Gastroesophageal sphincter (tissue), 4 donors: ENCODE measurements around the gene WNT11. TPM values are rescaled to one million over a fixed set of nuclear protein-coding genes. Genes with fewer than 3 reads are reported as not detected.

Source experiments
- ATAC-seq: fragments of 150-250 bp; one replicate; pipeline ENCODE4 v1.9.1; 2016; ENCODE audit warnings: mild to moderate bottlenecking, moderate library complexity
- H3K27ac ChIP-seq, 4 donors: fragments of 200-600 bp; sonication (generic) in 3 of 4; 1 replicate in 3 of 4; 2 replicates in 1 of 4; pipeline ENCODE4 v1.5.1; 2016 to 2019
- H3K27me3 ChIP-seq: fragments of 200-600 bp; sonication (generic); one replicate; pipeline ENCODE4 v1.5.1; 2019
- H3K36me3 ChIP-seq, 2 donors: fragments of 200-600 bp; sonication (generic); one replicate each; pipeline ENCODE4 v1.5.1; 2019; ENCODE audit warnings: control low read depth in 1 of 2
- H3K4me1 ChIP-seq, 3 donors: fragments of 200-600 bp; sonication (generic); 1 replicate in 2 of 3; 2 replicates in 1 of 3; pipeline ENCODE4 v1.5.1; 2016 to 2019; ENCODE audit warnings: control low read depth in 2 of 3
- H3K4me3 ChIP-seq, 2 donors: fragments of 200-600 bp; sonication (generic); one replicate each; pipeline ENCODE4 v1.5.1; 2019; ENCODE audit warnings: mild to moderate bottlenecking in 1 of 2, moderate library complexity in 1 of 2
- H3K9me3 ChIP-seq, 3 donors: fragments of 200-600 bp; sonication (generic); one replicate each; pipeline ENCODE4 v1.5.1; 2017 to 2019; ENCODE audit warnings: control low read depth in 2 of 3
- CTCF ChIP-seq, 4 experiments: fragments of 200-600 bp in 2 of 4; fragments of 450-650 bp in 2 of 4; sonication (generic) in 1 of 4; IDR thresholded peaks; one replicate each; pipeline ENCODE4 v1.5.1; 2017 to 2019; ENCODE audit warnings: antibody characterized with exemption in 4 of 4, mild to moderate bottlenecking in 2 of 4, moderate library complexity in 2 of 4
- EP300 ChIP-seq: sonication (generic); formaldehyde crosslinking; IDR thresholded peaks from one replicate; pipeline ENCODE4 v1.6.1; 2017; ENCODE audit warnings: antibody characterized with exemption, mild to moderate bottlenecking
- POLR2A ChIP-seq, 2 donors: fragments of 450-650 bp; IDR thresholded peaks; one replicate each; pipeline ENCODE4 v1.6.1; 2017; ENCODE audit warnings: antibody characterized with exemption in 2 of 2, mild to moderate bottlenecking in 2 of 2, moderate library complexity in 1 of 2
- POLR2AphosphoS5 ChIP-seq: sonication (generic); formaldehyde crosslinking; IDR thresholded peaks from one replicate; pipeline ENCODE4 v1.6.1; 2017; ENCODE audit warnings: antibody characterized with exemption
- WGBS, 2 donors: methylation state at CpG; one replicate each; pipeline ENCODE4 v1.1.5; 2018; ENCODE audit warnings: low coverage in 1 of 2; 5-methylcytosine and 5-hydroxymethylcytosine counted together
- total RNA-seq, 4 donors: library from RNA; depleted of rRNA; stranded (reverse); fragments of >200 nt; gene quantifications; one replicate each; pipeline ENCODE4 v1.1.0, GENCODE V29; 2016

The WNT11 gene
- total RNA-seq, 4 donors from 2014 or later, result 2.5 to 17.1 (median 5.4) TPM

DNA sequence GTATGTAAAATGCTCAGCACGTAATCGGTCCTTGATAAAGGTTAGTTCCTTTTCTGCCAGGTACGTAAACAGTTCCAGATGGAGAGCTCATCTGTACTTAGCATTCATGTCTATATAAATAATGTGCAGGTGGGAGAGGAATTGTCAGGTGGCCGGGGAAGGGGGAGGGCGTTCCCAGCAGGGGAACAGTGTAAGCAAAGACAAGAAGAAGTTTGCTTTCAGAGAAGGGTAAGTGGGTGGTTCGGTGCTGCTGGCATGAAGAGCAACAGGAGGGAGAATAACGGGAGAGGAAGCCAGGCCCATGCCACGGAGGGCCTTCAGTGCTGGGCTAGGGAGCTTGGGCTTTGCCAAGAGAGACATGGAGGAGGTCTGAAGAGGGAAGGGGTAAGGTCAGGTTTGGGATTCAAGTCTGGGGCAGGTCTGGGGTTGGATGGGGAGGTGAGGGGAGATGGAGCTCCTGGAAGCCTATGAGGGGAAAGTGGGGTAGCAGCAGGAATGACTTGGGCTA lies 11.4 kb upstream of the WNT11 start:
- H3K9me3 ChIP-seq, result no peaks in the 10 kb centered on the region
- TF ChIP-seq EP300 (no peak), POLR2A (IDR thresholded peaks at IDR 0.05) (no peak), CTCF (IDR thresholded peaks at IDR 0.05) (no peak), POLR2AphosphoS5 (no peak)
- 88 to 100% methylated on average over 1 to 8 of the region's 8 CpGs for WGBS, 2 donors
- no peak overlapping the region for H3K27ac ChIP-seq
- H3K36me3 ChIP-seq, result no peaks in the 10 kb centered on the region
- no peak overlapping the region for H3K4me3 ChIP-seq
- ATAC-seq, result no peak
- H3K4me1 ChIP-seq, result no peaks in the 10 kb centered on the region
- H3K27me3 ChIP-seq, result no peaks in the 10 kb centered on the region

DNA sequence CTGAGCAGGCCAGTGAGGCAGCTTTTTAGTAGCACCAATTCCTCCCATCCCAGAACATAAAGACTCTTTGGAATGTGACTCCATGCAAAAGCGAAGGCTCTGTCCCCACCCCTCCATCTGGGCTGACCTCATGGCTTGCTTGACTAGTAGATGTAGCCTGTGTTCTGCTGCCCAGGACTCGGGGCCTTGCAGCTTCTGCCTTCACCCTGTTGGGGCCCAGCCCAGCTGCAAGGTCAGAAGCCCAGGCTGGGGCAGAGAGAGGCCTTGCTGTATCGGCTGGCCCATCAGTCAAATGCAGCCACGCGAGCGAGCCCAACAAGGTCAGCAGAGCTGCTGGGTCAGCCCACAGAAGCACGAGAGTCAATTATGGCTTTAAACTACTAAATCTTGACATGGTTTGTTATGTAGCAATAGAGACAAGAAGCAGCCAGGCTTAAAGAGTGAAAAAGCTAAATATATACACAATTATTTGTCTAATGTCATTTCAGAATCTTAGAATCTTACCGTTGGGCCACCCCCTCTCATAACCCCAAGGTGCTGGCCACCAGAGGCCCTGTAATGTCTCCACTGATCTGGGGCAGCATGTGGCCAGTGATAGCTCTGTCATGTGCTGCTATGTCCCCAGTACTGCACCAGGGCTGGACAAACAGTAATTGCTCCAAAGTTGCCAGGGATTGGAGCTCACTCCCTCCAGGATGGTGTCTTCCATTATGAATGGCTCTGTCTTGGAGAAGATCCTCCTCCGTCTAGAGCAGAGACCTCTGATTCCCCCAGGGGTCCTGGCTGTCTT lies 10.4 kb upstream of the WNT11 start:
- Histone ChIP-seq H3K4me1 (no peaks in the 10 kb centered on the region), H3K27ac (no peak overlapping the region), H3K27me3 (peaks cover under 1% of the 10 kb centered on the region), H3K4me3 (no peak overlapping the region), H3K9me3 (no peaks in the 10 kb centered on the region), H3K36me3 (no peaks in the 10 kb centered on the region)
- ATAC-seq, result no peak
- 80 to 82% methylated on average over 1 to 6 of the region's 9 CpGs for whole genome bisulfite sequencing, 2 donors
- TF ChIP-seq POLR2A (IDR thresholded peaks at IDR 0.05) (no peak), CTCF (IDR thresholded peaks at IDR 0.05) (no peak), EP300 (no peak), POLR2AphosphoS5 (no peak)

GRCh38 chr11:76215941-76216340 lies 9.6 kb upstream of the WNT11 start:
- Histone ChIP-seq H3K36me3 (no peaks in the 10 kb centered on the region), H3K4me3 (no peak overlapping the region), H3K27ac (no peak overlapping the region), H3K9me3 (no peaks in the 10 kb centered on the region), H3K4me1 (peaks cover 0 to 4% (median 0%) of the 10 kb centered on the region in 3 donors), H3K27me3 (peaks cover 9% of the 10 kb centered on the region)
- no peak for ATAC-seq
- TF ChIP-seq EP300 (no peak), POLR2A (IDR thresholded peaks at IDR 0.05) (no peak), POLR2AphosphoS5 (no peak), CTCF (IDR thresholded peaks at IDR 0.05) (no peak)
- 77 to 80% methylated on average over 1 to 3 of the region's 6 CpGs for WGBS, 2 donors

DNA sequence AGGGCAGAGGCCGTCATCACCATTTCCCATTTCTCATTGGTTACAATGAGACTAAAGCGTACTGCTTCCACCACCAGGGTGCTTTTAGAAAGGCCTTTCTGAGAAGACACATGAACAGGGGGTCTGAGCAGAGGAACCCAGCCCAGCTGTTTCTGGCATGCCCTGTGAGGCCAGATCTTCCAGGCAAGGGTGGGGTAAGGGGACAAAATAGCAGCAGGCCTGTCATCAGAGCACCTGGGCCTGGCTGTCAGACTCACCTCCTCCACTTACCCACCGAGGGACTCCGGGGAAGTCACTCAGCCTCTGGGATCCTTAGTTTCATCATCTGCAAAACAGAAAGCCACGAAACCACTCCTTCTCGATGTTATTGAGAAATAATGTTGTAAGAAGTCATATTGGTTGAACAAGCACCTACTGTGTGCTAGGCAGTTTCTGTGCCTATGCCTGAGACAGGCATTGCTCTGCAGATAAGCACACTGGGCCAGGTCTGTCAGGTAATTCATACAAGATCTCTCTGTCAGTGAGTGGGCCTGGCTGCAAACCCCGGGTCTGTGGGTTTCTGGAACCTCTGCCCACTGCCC lies 8.8 kb upstream of the WNT11 start:
- no peak overlapping the region for H3K27ac ChIP-seq
- no peak overlapping the region for H3K4me3 ChIP-seq
- no peaks in the 10 kb centered on the region for H3K36me3 ChIP-seq
- H3K9me3 ChIP-seq, result no peaks in the 10 kb centered on the region
- TF ChIP-seq CTCF (IDR thresholded peaks at IDR 0.05), result no peak
- no peak for TF ChIP-seq POLR2A (IDR thresholded peaks at IDR 0.05)
- no peak for TF ChIP-seq POLR2AphosphoS5
- no peak for TF ChIP-seq EP300
- H3K27me3 ChIP-seq, result peaks cover 17% of the 10 kb centered on the region
- peaks cover 0 to 13% (median 1%) of the 10 kb centered on the region in 3 donors for H3K4me1 ChIP-seq
- no peak for ATAC-seq
- 60 to 100% methylated on average over 1 of the region's 7 CpGs for WGBS, 2 donors

- Histone ChIP-seq H3K27me3 (peaks cover 26% of the 10 kb centered on the region), H3K9me3 (no peaks in the 10 kb centered on the region), H3K4me1 (peaks cover 0 to 22% (median 10%) of the 10 kb centered on the region in 3 donors), H3K36me3 (no peaks in the 10 kb centered on the region), H3K4me3 (no peak overlapping the region), H3K27ac (no peak overlapping the region)
- TF ChIP-seq POLR2AphosphoS5 (no peak), EP300 (no peak), POLR2A (IDR thresholded peaks at IDR 0.05) (no peak), CTCF (IDR thresholded peaks at IDR 0.05) (no peak)
- 80% methylated on average over 3 of the region's 5 CpGs; no CpG with 5 or more reads in 1 of the 2 donors for WGBS, 2 donors
- ATAC-seq, result no peak
Observed at GRCh38 chr11:76214186-76214585, 7.9 kb upstream of the WNT11 start.
